Mesenchymal stem cell (in vitro differentiated cells and primary cell): ENCODE data around the gene CTBP2.
A peak's percentile ranks its signal among the peaks of the same experiment; 100 is the strongest.

ENCODE experiments used
- DNase-seq: peaks from one replicate; pipeline ENCODE4 v3.0.0-alpha.2; 2013
- H2AFZ ChIP-seq: one replicate; pipeline ENCODE4 v1.6.1; 2013; ENCODE audit warnings: low read depth, mild to moderate bottlenecking, control low read depth, inconsistent platforms, low read length, moderate library complexity
- H2AK5ac ChIP-seq: 2 replicates; pipeline ENCODE4 v1.6.1; 2013; ENCODE audit warnings: low read length, moderate library complexity, mild to moderate bottlenecking, inconsistent platforms; ENCODE audit not compliant: severe bottlenecking
- H2BK120ac ChIP-seq: one replicate; pipeline ENCODE4 v1.6.1; 2013; ENCODE audit warnings: low read depth, mild to moderate bottlenecking, inconsistent platforms, low read length, moderate library complexity
- H2BK12ac ChIP-seq, 2 experiments: one replicate each; pipeline ENCODE4 v1.6.1; 2013; ENCODE audit warnings: inconsistent platforms in 2 of 2, low read length in 2 of 2, mild to moderate bottlenecking in 2 of 2, moderate library complexity in 2 of 2, control low read depth in 1 of 2
- H2BK15ac ChIP-seq: one replicate; pipeline ENCODE4 v1.6.1; 2013; ENCODE audit warnings: mild to moderate bottlenecking, low read depth, inconsistent platforms; ENCODE audit not compliant: poor library complexity, severe bottlenecking
- H2BK5ac ChIP-seq: 2 replicates; pipeline ENCODE4 v1.6.1; 2013; ENCODE audit warnings: low read depth, mild to moderate bottlenecking, low read length, control low read depth, inconsistent platforms; ENCODE audit not compliant: poor library complexity, severe bottlenecking
- H3K14ac ChIP-seq, 2 experiments: one replicate each; pipeline ENCODE4 v1.6.1; 2013; ENCODE audit warnings: inconsistent platforms in 2 of 2, low read length in 2 of 2, control low read depth in 1 of 2, mild to moderate bottlenecking in 1 of 2, moderate library complexity in 1 of 2
- H3K18ac ChIP-seq, 2 experiments: one replicate each; pipeline ENCODE4 v1.6.1; 2013; ENCODE audit warnings: inconsistent platforms in 2 of 2, low read length in 2 of 2, control low read depth in 1 of 2, low read depth in 1 of 2, mild to moderate bottlenecking in 1 of 2
- H3K23ac ChIP-seq, 2 experiments: one replicate each; pipeline ENCODE4 v1.6.1; 2013; ENCODE audit warnings: inconsistent platforms in 2 of 2, low read length in 2 of 2, mild to moderate bottlenecking in 2 of 2, moderate library complexity in 2 of 2, control low read depth in 1 of 2
- H3K27ac ChIP-seq: 2 replicates; pipeline ENCODE4 v1.5.1; 2013; ENCODE audit warnings: mild to moderate bottlenecking, moderate library complexity, low read length, control low read depth, inconsistent platforms; ENCODE audit not compliant: poor library complexity, severe bottlenecking
- H3K27me3 ChIP-seq, 2 experiments: 2 replicates each; pipeline versions ENCODE4 v1.6.1 to v1.7.0; 2013; ENCODE audit warnings: low read length in 2 of 2, mild to moderate bottlenecking in 2 of 2, moderate library complexity in 2 of 2, control low read depth in 1 of 2, inconsistent platforms in 1 of 2; ENCODE audit not compliant: control insufficient read depth in 1 of 2, insufficient read depth in 1 of 2
- H3K36me3 ChIP-seq, 2 experiments: 2 replicates each; pipeline versions ENCODE4 v1.6.1 to v1.7.0; 2013; ENCODE audit warnings: low read length in 2 of 2, control low read depth in 1 of 2, inconsistent platforms in 1 of 2, low read depth in 1 of 2, mild to moderate bottlenecking in 1 of 2; ENCODE audit not compliant: insufficient read depth in 2 of 2, control insufficient read depth in 1 of 2
- H3K4ac ChIP-seq, 2 experiments: one replicate each; pipeline ENCODE4 v1.6.1; 2013; ENCODE audit warnings: inconsistent platforms in 2 of 2, low read length in 2 of 2, mild to moderate bottlenecking in 2 of 2, moderate library complexity in 2 of 2, control low read depth in 1 of 2, low read depth in 1 of 2
- H3K4me1 ChIP-seq: 2 replicates; pipeline ENCODE4 v1.6.1; 2013; ENCODE audit warnings: low read depth, low read length, control low read depth; ENCODE audit not compliant: control insufficient read depth, insufficient read depth
- H3K4me2 ChIP-seq: 2 replicates; pipeline ENCODE4 v1.6.1; 2013; ENCODE audit warnings: low read length, mild to moderate bottlenecking, inconsistent platforms; ENCODE audit not compliant: poor library complexity, severe bottlenecking
- H3K4me3 ChIP-seq, 2 experiments: 2 replicates each; pipeline versions ENCODE4 v1.5.1 to v1.7.0; 2013; ENCODE audit warnings: low read length in 2 of 2, mild to moderate bottlenecking in 2 of 2, control low read depth in 1 of 2, low read depth in 1 of 2; ENCODE audit not compliant: insufficient read depth in 1 of 2
- H3K79me1 ChIP-seq: replicated peaks from 2 replicates; pipeline ENCODE4 v1.6.1; 2013; ENCODE audit warnings: mild to moderate bottlenecking, control low read depth, low read length, inconsistent platforms; ENCODE audit not compliant: poor library complexity, severe bottlenecking
- H3K9ac ChIP-seq: 2 replicates; pipeline ENCODE4 v1.7.0; 2013; ENCODE audit warnings: mild to moderate bottlenecking, low read length, moderate library complexity
- H3K9me3 ChIP-seq: 2 replicates; pipeline ENCODE4 v1.7.0; 2013; ENCODE audit warnings: mild to moderate bottlenecking, low read length; ENCODE audit not compliant: control insufficient read depth
- H4K8ac ChIP-seq: one replicate; pipeline ENCODE4 v1.6.1; 2013; ENCODE audit warnings: inconsistent platforms, mild to moderate bottlenecking, low read length, moderate library complexity
- H4K91ac ChIP-seq: one replicate; pipeline ENCODE4 v1.6.1; 2013; ENCODE audit warnings: mild to moderate bottlenecking, low read length, inconsistent platforms
- WGBS: methylation state at CpG from one replicate; pipeline ENCODE4 v1.1.7; 2013; ENCODE audit warnings: mixed read lengths; 5-methylcytosine and 5-hydroxymethylcytosine counted together

The CTBP2 gene

DNA sequence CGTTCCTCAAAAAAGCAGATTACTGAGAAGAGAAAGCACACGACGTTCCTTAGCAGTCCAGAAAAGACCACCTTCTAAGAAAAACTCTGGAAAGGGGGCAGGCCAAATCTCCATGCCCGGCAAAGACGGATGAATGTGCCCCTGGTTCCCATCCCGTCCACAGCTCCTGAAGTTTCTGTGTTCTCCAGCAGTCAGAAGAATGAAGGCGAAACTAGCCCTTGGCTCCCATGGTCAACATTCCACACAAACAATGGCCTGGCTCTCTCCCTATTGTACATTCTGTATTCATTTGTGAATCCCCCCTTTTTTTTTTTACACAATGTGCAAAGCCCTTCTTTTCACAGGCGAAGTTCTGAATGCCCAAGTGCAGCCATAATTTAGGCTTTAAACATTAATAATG lies 5.3 kb downstream of the CTBP2 start:
- H3K9me3 ChIP-seq, result no peaks in the 10 kb centered on the region
- peak; percentile 34 for DNase-seq
- peak overlapping the region in 1 of 2 experiments; percentile 3 for H3K4ac ChIP-seq
- H2AK5ac ChIP-seq, result no peak overlapping the region
- H4K8ac ChIP-seq, result no peak overlapping the region
- no peak overlapping the region for H3K4me2 ChIP-seq
- H2AFZ ChIP-seq, result no peak overlapping the region
- H3K4me1 ChIP-seq, result peaks cover 35% of the 10 kb centered on the region
- H3K27me3 ChIP-seq, result no peaks in the 10 kb centered on the region
- H2BK12ac ChIP-seq, result no peak overlapping the region
- no peak overlapping the region for H4K91ac ChIP-seq
- peak overlapping the region in 1 of 2 experiments; percentile 52 for H3K4me3 ChIP-seq
- H3K36me3 ChIP-seq, result peaks cover 8 to 10% of the 10 kb centered on the region in 2 experiments
- peaks cover 5% of the 10 kb centered on the region for H3K79me1 ChIP-seq
- H2BK15ac ChIP-seq, result no peak overlapping the region
- H3K23ac ChIP-seq, result no peak overlapping the region
- H3K9ac ChIP-seq, result peak overlapping the region; percentile 65
- peak overlapping the region in 1 of 2 experiments; percentile 6 for H3K14ac ChIP-seq
- H2BK5ac ChIP-seq, result no peak overlapping the region
- WGBS, result 24% methylated on average over 7 of the region's 8 CpGs
- no peak overlapping the region for H3K18ac ChIP-seq
- H3K27ac ChIP-seq, result no peak overlapping the region
- H2BK120ac ChIP-seq, result no peak overlapping the region

DNA sequence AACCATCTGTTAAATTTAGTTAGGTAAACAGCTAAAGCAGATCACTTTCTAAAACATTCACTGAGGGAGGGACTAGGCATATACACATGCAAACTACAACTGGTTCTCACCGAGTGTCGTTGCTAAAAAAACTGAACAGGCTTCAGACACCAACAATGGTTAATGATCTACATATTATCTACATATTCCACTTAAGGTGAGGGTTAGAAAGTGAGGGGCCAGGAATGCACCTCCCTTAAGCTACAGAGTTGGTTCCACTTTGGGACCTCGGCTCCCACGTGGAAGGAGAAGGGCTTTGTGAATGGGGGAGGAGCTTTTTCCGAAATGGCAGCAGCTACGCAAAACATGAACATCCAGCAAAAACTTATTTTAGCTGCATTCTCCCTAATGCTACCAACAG lies 5.8 kb downstream of the CTBP2 start:
- H3K9me3 ChIP-seq, result no peaks in the 10 kb centered on the region
- peak overlapping the region; percentile 65 for H3K9ac ChIP-seq
- no peaks in the 10 kb centered on the region for H3K27me3 ChIP-seq
- H4K8ac ChIP-seq, result no peak overlapping the region
- no peak overlapping the region for H2AK5ac ChIP-seq
- DNase-seq, result peak; percentile 45
- no peak overlapping the region for H2AFZ ChIP-seq
- H3K4ac ChIP-seq, result no peak overlapping the region
- no peak overlapping the region for H3K18ac ChIP-seq
- no peak overlapping the region for H2BK15ac ChIP-seq
- no peak overlapping the region for H2BK5ac ChIP-seq
- H4K91ac ChIP-seq, result no peak overlapping the region
- H3K79me1 ChIP-seq, result peaks cover 5% of the 10 kb centered on the region
- H2BK12ac ChIP-seq, result no peak overlapping the region
- H3K4me1 ChIP-seq, result peaks cover 40% of the 10 kb centered on the region
- H3K14ac ChIP-seq, result no peak overlapping the region
- no peak overlapping the region for H3K27ac ChIP-seq
- no peak overlapping the region for H2BK120ac ChIP-seq
- peaks cover 12 to 13% of the 10 kb centered on the region in 2 experiments for H3K36me3 ChIP-seq
- no CpG with 5 or more reads among the region's 6 CpGs for WGBS
- H3K4me3 ChIP-seq, result peak overlapping the region in 1 of 2 experiments; percentile 52
- H3K23ac ChIP-seq, result no peak overlapping the region
- peak overlapping the region; percentile 14 for H3K4me2 ChIP-seq

DNA sequence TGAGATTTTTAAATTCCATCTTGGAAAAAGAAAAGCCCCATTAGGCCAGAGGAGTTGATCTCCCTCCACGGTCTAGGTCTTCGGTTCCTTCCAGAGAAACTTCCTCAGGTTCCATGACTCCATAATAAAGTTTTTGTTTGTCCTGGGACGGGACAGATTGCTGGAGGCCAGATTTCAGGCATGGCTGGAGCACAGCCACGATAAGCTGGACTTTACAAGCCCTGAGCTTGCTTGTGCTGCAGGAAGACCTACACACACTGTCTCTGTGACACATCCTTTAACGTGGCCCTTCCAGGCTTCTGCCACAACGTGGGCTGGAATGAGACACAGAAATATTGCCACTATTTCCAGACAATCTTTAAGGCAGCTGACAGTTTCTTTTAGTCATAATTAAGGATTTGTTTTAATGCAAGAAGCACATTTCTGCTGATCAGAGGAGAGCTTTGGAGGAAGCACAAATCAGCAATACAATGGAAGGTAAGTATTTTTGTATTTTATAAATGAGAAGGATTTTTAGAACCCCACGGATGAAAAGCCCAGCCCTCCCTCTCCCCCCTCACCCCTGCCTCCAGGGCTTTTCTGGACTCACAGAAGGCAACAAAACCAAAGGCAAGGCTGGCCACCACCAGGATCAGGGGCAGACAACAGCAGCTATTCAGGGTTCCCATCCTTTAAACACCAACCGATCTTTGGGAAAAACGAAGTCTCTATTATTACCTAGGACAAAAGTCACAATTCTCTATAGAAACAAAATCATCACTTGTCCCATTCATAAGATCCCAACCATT lies 6.5 kb downstream of the CTBP2 start:
- Histone ChIP-seq H2AK5ac (no peak overlapping the region), H3K4me2 (no peak overlapping the region), H3K36me3 (peaks cover 12 to 16% of the 10 kb centered on the region in 2 experiments), H3K79me1 (peaks cover 5% of the 10 kb centered on the region), H3K4me3 (no peak overlapping the region), H3K9me3 (no peaks in the 10 kb centered on the region), H2BK15ac (no peak overlapping the region), H3K14ac (no peak overlapping the region), H2BK120ac (no peak overlapping the region), H3K9ac (peak overlapping the region; percentile 65), H4K91ac (no peak overlapping the region), H3K23ac (no peak overlapping the region), H2BK12ac (no peak overlapping the region), H3K27ac (peak overlapping the region; percentile 8), H3K18ac (peak overlapping the region in 1 of 2 experiments; percentile 48), H3K4ac (no peak overlapping the region), H3K27me3 (no peaks in the 10 kb centered on the region), H3K4me1 (peaks cover 46% of the 10 kb centered on the region), H2AFZ (no peak overlapping the region), H2BK5ac (no peak overlapping the region), H4K8ac (no peak overlapping the region)
- peak; percentile 59 for DNase-seq
- WGBS, result 33% methylated on average over 6 of the region's 9 CpGs

DNA sequence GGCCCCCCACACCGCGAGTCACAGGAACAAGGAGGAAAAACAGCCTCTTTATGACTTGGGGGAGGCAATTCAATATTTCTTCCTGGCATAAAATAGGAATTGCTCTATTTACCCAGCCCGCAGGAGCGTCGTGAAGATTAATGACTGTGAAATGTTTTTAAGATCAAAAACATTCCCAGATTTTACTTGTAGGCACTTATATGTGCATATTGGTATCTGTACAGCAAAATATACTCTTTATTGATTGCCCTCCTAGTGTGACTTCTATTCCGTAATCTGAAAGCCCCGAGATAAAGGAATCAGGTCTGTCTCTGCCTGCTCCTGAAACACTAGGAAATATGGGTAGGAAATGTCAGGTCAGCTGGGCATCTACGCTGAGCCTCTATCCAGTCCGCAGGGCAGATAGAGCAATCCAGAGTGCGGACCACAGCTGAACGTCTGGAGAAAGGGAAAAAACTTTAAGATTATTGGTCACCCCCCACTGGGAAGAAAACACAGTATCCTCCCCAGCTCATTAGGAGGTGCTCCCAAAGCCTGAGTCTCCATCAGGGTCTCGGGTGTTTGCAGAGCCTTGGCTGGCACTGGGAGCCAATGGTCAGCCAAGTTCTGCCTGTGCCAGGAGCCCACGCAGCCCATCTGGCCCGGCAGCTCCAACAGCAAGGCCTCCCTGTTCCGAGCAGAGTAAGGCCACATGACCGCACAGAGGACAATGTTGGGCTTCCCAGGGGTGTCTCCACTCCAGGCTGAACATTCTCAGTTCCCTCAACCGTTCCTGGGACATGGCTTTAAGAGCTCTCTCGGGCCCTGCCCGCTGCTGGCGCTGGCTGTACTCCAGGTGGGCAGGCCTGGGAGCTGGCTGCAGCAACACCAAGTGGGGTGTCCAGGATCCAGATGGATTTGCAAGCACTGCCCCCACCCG lies 7.7 kb downstream of the CTBP2 start:
- peak overlapping the region in 1 of 2 experiments; percentile 19 for H3K14ac ChIP-seq
- peak; percentile 44 for DNase-seq
- H3K18ac ChIP-seq, result peak overlapping the region; percentile 28 to 48
- WGBS, result 54% methylated on average over 19 of the region's 21 CpGs
- peaks cover 12 to 18% of the 10 kb centered on the region in 2 experiments for H3K36me3 ChIP-seq
- H3K9ac ChIP-seq, result peak overlapping the region; percentile 65
- peaks cover 57% of the 10 kb centered on the region for H3K4me1 ChIP-seq
- no peak overlapping the region for H2AK5ac ChIP-seq
- H2BK15ac ChIP-seq, result peak overlapping the region; percentile 82
- H2AFZ ChIP-seq, result no peak overlapping the region
- H3K4me3 ChIP-seq, result peak overlapping the region in 1 of 2 experiments; percentile 27
- peak overlapping the region; percentile 46 for H3K4me2 ChIP-seq
- H4K8ac ChIP-seq, result peak overlapping the region; percentile 66
- H3K23ac ChIP-seq, result no peak overlapping the region
- no peak overlapping the region for H3K4ac ChIP-seq
- H3K27me3 ChIP-seq, result no peaks in the 10 kb centered on the region
- no peaks in the 10 kb centered on the region for H3K9me3 ChIP-seq
- peaks cover 5% of the 10 kb centered on the region for H3K79me1 ChIP-seq
- peak overlapping the region; percentile 35 for H2BK120ac ChIP-seq
- H4K91ac ChIP-seq, result peak overlapping the region; percentile 54
- peak overlapping the region; percentile 41 for H3K27ac ChIP-seq
- peak overlapping the region in 1 of 2 experiments; percentile 59 for H2BK12ac ChIP-seq
- H2BK5ac ChIP-seq, result no peak overlapping the region
